RWPE1 (cell line): Measurements from ENCODE around the gene PDGFB.

Experiments used
- CTCF ChIA-PET: fragments of 350-600 bp; sonication (Branson Sonifier 250); formaldehyde crosslinking; extraction: SDS; loops from one replicate; lab custom pipeline; 2021; lab: Yijun Ruan, JAX
- POLR2A ChIA-PET: fragments of 400-600 bp; formaldehyde crosslinking; extraction: SDS; loops from one replicate; lab custom pipeline; 2020; ENCODE audit warnings: antibody characterized with exemption; ENCODE audit not compliant: low non-redundant PET; lab: Yijun Ruan, JAX
- DNase-seq: peaks from one replicate; pipeline ENCODE4 v3.0.0; 2012; ENCODE audit warnings: low spot score
- H3K27ac ChIP-seq: fragments of 450-650 bp; 2 replicates; pipeline ENCODE4 v1.5.1; 2017
- CTCF ChIP-seq: fragments of 450-650 bp; conservative IDR thresholded peaks from 2 replicates; pipeline ENCODE4 v1.5.1; 2017; ENCODE audit warnings: low read depth, mild to moderate bottlenecking

PDGFB gene

GRCh38 chr22:39226353-39226752 lies 18.4 kb downstream of the PDGFB start:
- DNase-seq: no peak
- CTCF ChIA-PET: interaction anchor here (1.0 kb wide), 1 partner anchor 56 kb away, joined by 3 read pairs; no protein-coding TSS in a partner anchor
- POLR2A ChIA-PET: no interaction called here

GRCh38 chr22:39225591-39225990 lies 19.2 kb downstream of the PDGFB start:
- POLR2A ChIA-PET: no interaction called here
- no peak overlapping the region for H3K27ac ChIP-seq
- CTCF ChIA-PET: no interaction called here
- DNase-seq: no peak
- no peak for TF ChIP-seq CTCF

More at GRCh38 chr22:39226353-39226752, 18.4 kb downstream of the PDGFB start:
- no peak for TF ChIP-seq CTCF
- H3K27ac ChIP-seq: no peak overlapping the region

- H3K27ac ChIP-seq: no peak overlapping the region
Observed at GRCh38 chr22:39224550-39224949, 20.2 kb downstream of the PDGFB start.

GRCh38 chr22:39223091-39223710 lies 21.6 kb downstream of the PDGFB start:
- no peak for TF ChIP-seq CTCF
- DNase-seq: no peak
- POLR2A ChIA-PET: no interaction called here
- H3K27ac ChIP-seq: 0 out of 2 replicates have a peak overlapping the region, but pooled peaks have one; percentile 17
- CTCF ChIA-PET: interaction anchor here (0.7 to 1.2 kb wide), 2 partner anchors 29 to 53 kb away, joined by 3 read pairs; no protein-coding TSS in a partner anchor

More at GRCh38 chr22:39224550-39224949, 20.2 kb downstream of the PDGFB start:
- ChIA-PET POLR2A (no interaction called here), CTCF (no interaction called here)
- no peak for DNase-seq
- no peak for TF ChIP-seq CTCF

GRCh38 chr22:39221999-39222686 lies 22.6 kb downstream of the PDGFB start:
- no peak for TF ChIP-seq CTCF
- CTCF ChIA-PET: interaction anchor here (0.6 to 1.2 kb wide), 2 partner anchors 31 to 52 kb away, joined by 3 to 5 read pairs; no protein-coding TSS in a partner anchor
- POLR2A ChIA-PET: no interaction called here
- peak overlapping the region; percentile 79 for H3K27ac ChIP-seq
- DNase-seq: no peak

GRCh38 chr22:39220890-39221850 lies 23.6 kb downstream of the PDGFB start:
- ChIA-PET POLR2A (no interaction called here), CTCF (interaction anchor here (0.6 kb wide), 1 partner anchor 15 kb away, joined by 3 read pairs; no protein-coding TSS in a partner anchor)
- DNase-seq: peak; percentile 35
- TF ChIP-seq CTCF: no peak
- peak overlapping the region; percentile 79 for H3K27ac ChIP-seq
